Muscle layer of duodenum (tissue), 2 donors: ENCODE results near the gene ENTREP1.
A peak's percentile ranks its signal among the peaks of the same experiment; 100 is the strongest.

Source experiments
- H3K27ac ChIP-seq: one replicate; pipeline ENCODE4 v1.7.0; 2013; ENCODE audit warnings: mild to moderate bottlenecking, low read length
- H3K27me3 ChIP-seq: one replicate; pipeline ENCODE4 v1.7.0; 2013; ENCODE audit warnings: low read depth, mild to moderate bottlenecking, control low read depth, low read length
- H3K36me3 ChIP-seq, 2 donors: one replicate each; pipeline ENCODE4 v1.7.0; 2013; ENCODE audit warnings: low read length in 2 of 2, control low read depth in 1 of 2, mild to moderate bottlenecking in 1 of 2; ENCODE audit not compliant: insufficient read depth in 2 of 2, control insufficient read depth in 1 of 2
- H3K4me1 ChIP-seq, 2 donors: one replicate each; pipeline ENCODE4 v1.7.0; 2013; ENCODE audit warnings: low read length in 2 of 2, mild to moderate bottlenecking in 2 of 2, control low read depth in 1 of 2, moderate library complexity in 1 of 2; ENCODE audit not compliant: insufficient read depth in 2 of 2, control insufficient read depth in 1 of 2
- H3K4me3 ChIP-seq, 2 donors: one replicate each; pipeline ENCODE4 v1.7.0; 2013; ENCODE audit warnings: low read length in 2 of 2, low read depth in 1 of 2, mild to moderate bottlenecking in 1 of 2
- H3K9me3 ChIP-seq, 2 donors: one replicate each; pipeline ENCODE4 v1.7.0; 2013; ENCODE audit warnings: low read length in 2 of 2, control low read depth in 1 of 2, mild to moderate bottlenecking in 1 of 2; ENCODE audit not compliant: control insufficient read depth in 1 of 2
- donor health status: healthy.

Gene ENTREP1

GRCh38 chr9:69324549-69325401, at the start of gene ENTREP1:
Gene ENTREP1, plus strand, starts transcription at chr9:69325215. Its CDS starts 95 bp downstream, at chr9:69325310.
- H3K36me3 ChIP-seq = no peaks in the 10 kb centered on the region
- peak within 1 kb of the TSS; percentile 51 for H3K27ac ChIP-seq
- no peaks in the 10 kb centered on the region for H3K27me3 ChIP-seq
- no peaks in the 10 kb centered on the region for H3K9me3 ChIP-seq
- H3K4me3 ChIP-seq = peak within 1 kb of the TSS; percentile 64 to 79
- H3K4me1 ChIP-seq = peaks cover 4 to 5% of the 10 kb centered on the region in 2 donors

- Histone ChIP-seq H3K27ac (no peak overlapping the region), H3K4me1 (peaks cover 0 to 6% of the 10 kb centered on the region in 2 donors), H3K36me3 (no peaks in the 10 kb centered on the region), H3K27me3 (no peaks in the 10 kb centered on the region), H3K4me3 (no peak overlapping the region), H3K9me3 (no peaks in the 10 kb centered on the region)
These were observed 48.2 kb upstream of the ENTREP1 start for GRCh38 chr9:69276775-69277174.

- no peak overlapping the region for H3K4me3 ChIP-seq
These were observed 45.8 kb upstream of the ENTREP1 start for GRCh38 chr9:69279084-69279731.

GRCh38 chr9:69279733-69280132, 45.3 kb upstream of the ENTREP1 start:
- no peaks in the 10 kb centered on the region for H3K27me3 ChIP-seq
- H3K9me3 ChIP-seq = no peaks in the 10 kb centered on the region
- no peak overlapping the region for H3K4me3 ChIP-seq
- H3K36me3 ChIP-seq = no peaks in the 10 kb centered on the region
- no peaks in the 10 kb centered on the region for H3K4me1 ChIP-seq
- no peak overlapping the region for H3K27ac ChIP-seq

More at GRCh38 chr9:69279084-69279731, 45.8 kb upstream of the ENTREP1 start:
- Histone ChIP-seq H3K4me1 (no peaks in the 10 kb centered on the region), H3K36me3 (no peaks in the 10 kb centered on the region), H3K27me3 (no peaks in the 10 kb centered on the region), H3K9me3 (no peaks in the 10 kb centered on the region), H3K27ac (no peak overlapping the region)

GRCh38 chr9:69283003-69283402, 42.0 kb upstream of the ENTREP1 start:
- H3K36me3 ChIP-seq = no peaks in the 10 kb centered on the region
- H3K4me3 ChIP-seq = no peak overlapping the region
- no peaks in the 10 kb centered on the region for H3K4me1 ChIP-seq
- no peaks in the 10 kb centered on the region for H3K27me3 ChIP-seq
- H3K9me3 ChIP-seq = no peaks in the 10 kb centered on the region
- H3K27ac ChIP-seq = no peak overlapping the region

GRCh38 chr9:69292078-69292477, 32.9 kb upstream of the ENTREP1 start:
- Histone ChIP-seq H3K9me3 (no peaks in the 10 kb centered on the region), H3K27ac (no peak overlapping the region), H3K4me1 (peaks cover 0 to 6% of the 10 kb centered on the region in 2 donors), H3K27me3 (no peaks in the 10 kb centered on the region), H3K4me3 (no peak overlapping the region), H3K36me3 (no peaks in the 10 kb centered on the region)

GRCh38 chr9:69293156-69293555, 31.9 kb upstream of the ENTREP1 start:
- Histone ChIP-seq H3K9me3 (no peaks in the 10 kb centered on the region), H3K4me3 (no peak overlapping the region), H3K27ac (no peak overlapping the region), H3K4me1 (peaks cover 0 to 8% of the 10 kb centered on the region in 2 donors), H3K27me3 (no peaks in the 10 kb centered on the region), H3K36me3 (no peaks in the 10 kb centered on the region)

- Histone ChIP-seq H3K36me3 (no peaks in the 10 kb centered on the region), H3K27me3 (no peaks in the 10 kb centered on the region), H3K9me3 (no peaks in the 10 kb centered on the region), H3K4me3 (no peak overlapping the region), H3K27ac (no peak overlapping the region), H3K4me1 (peaks cover 0 to 8% of the 10 kb centered on the region in 2 donors)
These were observed 29.0 kb upstream of the ENTREP1 start for GRCh38 chr9:69295872-69296552.

GRCh38 chr9:69297300-69297980, 27.6 kb upstream of the ENTREP1 start:
- Histone ChIP-seq H3K27me3 (no peaks in the 10 kb centered on the region), H3K4me3 (no peak overlapping the region), H3K27ac (no peak overlapping the region), H3K4me1 (peaks cover 0 to 8% of the 10 kb centered on the region in 2 donors), H3K36me3 (no peaks in the 10 kb centered on the region), H3K9me3 (no peaks in the 10 kb centered on the region)

- no peak overlapping the region for H3K27ac ChIP-seq
- H3K9me3 ChIP-seq = no peaks in the 10 kb centered on the region
- peaks cover 0 to 8% of the 10 kb centered on the region in 2 donors for H3K4me1 ChIP-seq
- H3K27me3 ChIP-seq = no peaks in the 10 kb centered on the region
- no peaks in the 10 kb centered on the region for H3K36me3 ChIP-seq
- no peak overlapping the region for H3K4me3 ChIP-seq
These were observed 25.7 kb upstream of the ENTREP1 start for GRCh38 chr9:69299315-69299714.

- Histone ChIP-seq H3K9me3 (no peaks in the 10 kb centered on the region), H3K27me3 (no peaks in the 10 kb centered on the region), H3K27ac (no peak overlapping the region)
These were observed 25.2 kb upstream of the ENTREP1 start for GRCh38 chr9:69299826-69300225.

More at GRCh38 chr9:69299826-69300225, 25.2 kb upstream of the ENTREP1 start:
- H3K4me3 ChIP-seq = no peak overlapping the region
- H3K36me3 ChIP-seq = no peaks in the 10 kb centered on the region
- peaks cover 0 to 8% of the 10 kb centered on the region in 2 donors for H3K4me1 ChIP-seq
